HG03066 (cell line): ENCODE measurements around the gene HAP1.
"Not testable (repeated sequence)": the region's sequence is repeated elsewhere in the genome, so short reads cannot be mapped to it uniquely, and the experiment has no call there.

Source experiments
- ATAC-seq: cut with Tn5 transposase; IDR thresholded peaks from one replicate; pipeline ENCODE4 v1.9.1; 2021; ENCODE audit warnings: low read depth; ENCODE audit not compliant: unreplicated experiment

Gene HAP1

GRCh38 chr17:41675157-41676057 is 59.0 kb downstream of the HAP1 start:
- not testable (repeated sequence) for ATAC-seq
